ENCODE results near the gene COL18A1.
"Not testable (repeated sequence)": the region's sequence is repeated elsewhere in the genome, so short reads cannot be mapped to it uniquely, and the experiment has no call there.

DNA sequence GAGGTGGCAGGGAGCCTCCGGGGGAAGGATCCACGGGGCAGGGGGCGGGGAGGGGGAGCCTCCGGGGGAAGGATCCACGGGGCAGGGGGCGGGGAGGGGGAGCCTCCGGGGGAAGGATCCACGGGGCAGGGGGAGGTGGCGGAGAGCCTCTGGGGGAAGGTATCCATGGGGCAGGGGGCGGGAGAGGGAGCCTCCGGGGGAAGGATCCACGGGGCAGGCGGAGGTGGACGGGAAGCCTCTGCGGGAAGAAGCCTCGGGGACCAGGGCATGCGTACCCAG, 126.1 kb downstream of the COL18A1 start:
- TF ChIP-seq, protein P1, sequence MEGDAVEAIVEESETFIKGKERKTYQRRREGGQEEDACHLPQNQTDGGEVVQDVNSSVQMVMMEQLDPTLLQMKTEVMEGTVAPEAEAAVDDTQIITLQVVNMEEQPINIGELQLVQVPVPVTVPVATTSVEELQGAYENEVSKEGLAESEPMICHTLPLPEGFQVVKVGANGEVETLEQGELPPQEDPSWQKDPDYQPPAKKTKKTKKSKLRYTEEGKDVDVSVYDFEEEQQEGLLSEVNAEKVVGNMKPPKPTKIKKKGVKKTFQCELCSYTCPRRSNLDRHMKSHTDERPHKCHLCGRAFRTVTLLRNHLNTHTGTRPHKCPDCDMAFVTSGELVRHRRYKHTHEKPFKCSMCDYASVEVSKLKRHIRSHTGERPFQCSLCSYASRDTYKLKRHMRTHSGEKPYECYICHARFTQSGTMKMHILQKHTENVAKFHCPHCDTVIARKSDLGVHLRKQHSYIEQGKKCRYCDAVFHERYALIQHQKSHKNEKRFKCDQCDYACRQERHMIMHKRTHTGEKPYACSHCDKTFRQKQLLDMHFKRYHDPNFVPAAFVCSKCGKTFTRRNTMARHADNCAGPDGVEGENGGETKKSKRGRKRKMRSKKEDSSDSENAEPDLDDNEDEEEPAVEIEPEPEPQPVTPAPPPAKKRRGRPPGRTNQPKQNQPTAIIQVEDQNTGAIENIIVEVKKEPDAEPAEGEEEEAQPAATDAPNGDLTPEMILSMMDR (conservative IDR thresholded peaks at IDR 0.05; ENCODE audit: low read length): not testable (repeated sequence)
- not testable (repeated sequence) for TF ChIP-seq EZH2phosphoT487 (IDR thresholded peaks at IDR 0.05; ENCODE audit: borderline replicate concordance)

Data from Loucy (cell line).